GM18873 (cell line): ENCODE measurements around the gene FABP6.

Experiments used
- ATAC-seq: cut with Tn5 transposase; IDR thresholded peaks from one replicate; pipeline ENCODE4 v1.9.1; 2021; ENCODE audit warnings: mild to moderate bottlenecking, moderate library complexity, moderate number of reproducible peaks; ENCODE audit not compliant: unreplicated experiment, low FRiP score

Gene FABP6

DNA sequence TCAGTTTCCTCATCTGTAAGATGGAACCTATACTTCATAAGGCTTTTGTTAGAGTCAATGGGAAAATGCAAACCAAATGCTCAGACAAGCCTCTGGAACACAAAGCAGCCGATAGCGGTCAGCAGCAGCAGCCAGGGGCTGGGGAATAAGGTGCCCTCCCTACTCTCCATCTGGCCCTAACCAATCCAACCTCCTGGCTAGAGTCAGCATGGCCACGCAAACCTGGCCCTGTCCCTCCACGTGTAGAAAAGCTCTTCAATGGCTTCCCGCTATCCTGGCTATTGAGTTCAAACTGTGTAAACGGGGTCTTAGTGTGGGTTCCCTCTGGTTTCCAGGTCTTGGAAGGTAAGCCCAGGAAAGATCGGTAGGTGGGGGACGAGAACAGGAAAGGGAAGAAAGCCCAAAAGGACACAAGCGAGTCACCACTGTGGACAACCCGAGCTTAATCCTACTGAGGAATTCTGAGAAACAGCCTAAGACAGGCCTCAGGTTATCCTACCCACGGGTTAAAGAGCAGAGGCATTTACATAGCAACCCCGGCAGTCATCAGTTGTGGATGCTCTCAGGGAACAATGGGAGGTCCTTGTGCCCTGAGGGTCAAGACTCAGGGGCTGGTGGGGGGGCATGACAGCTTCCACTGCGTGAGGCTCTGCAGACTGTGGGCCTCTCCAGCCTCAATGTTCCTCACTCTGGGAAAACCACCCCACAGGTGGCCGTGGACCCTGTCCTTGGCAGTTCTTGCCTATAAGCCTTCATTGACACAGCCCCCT lies 30.9 kb downstream of the FABP6 start:
- no peak for ATAC-seq

DNA sequence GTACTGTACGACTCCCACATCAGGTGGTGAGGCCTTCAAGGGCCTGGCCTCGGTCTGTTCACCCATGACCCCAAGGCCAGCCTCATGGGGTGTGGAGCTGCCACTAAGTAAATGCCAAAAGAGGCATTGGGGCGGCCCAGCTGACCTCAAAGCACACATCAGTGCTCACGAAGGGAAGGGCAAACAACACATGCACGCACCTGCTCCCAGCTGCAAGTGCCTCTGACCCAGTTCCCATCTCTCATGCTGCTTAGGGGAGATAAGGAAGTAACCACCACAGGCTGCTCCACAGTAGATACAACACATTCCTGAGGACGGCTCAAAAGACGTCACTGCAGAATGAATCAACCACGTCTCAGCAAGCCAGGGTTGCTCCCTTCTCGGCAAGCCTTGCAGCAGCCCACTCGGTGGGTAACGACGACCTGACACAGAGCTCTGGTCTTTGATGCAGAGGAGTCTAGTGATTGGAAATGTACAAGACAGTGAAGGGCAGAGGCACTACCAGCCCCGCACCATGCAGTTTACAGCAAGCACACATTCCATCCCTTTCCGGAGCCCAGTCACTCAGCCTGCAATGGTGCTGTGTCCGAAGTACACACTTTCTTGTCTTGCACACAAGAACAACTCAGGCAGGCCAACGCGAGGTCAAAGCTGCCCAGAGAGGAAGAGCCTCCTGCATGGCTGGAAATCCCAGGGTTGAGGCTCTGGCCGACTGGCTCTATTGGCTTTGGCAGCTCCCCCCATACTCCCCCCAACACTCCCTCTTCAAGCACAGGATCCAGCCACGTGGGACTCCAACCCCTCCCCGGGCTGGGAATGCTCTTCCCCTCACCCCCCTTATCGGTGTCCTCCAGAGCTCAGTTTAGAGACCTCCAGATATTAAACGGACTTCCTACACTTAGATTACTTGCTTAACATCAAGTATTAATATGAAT lies 31.8 kb downstream of the FABP6 start:
- ATAC-seq, result no peak

GRCh38 chr5:160262151-160263074 lies 33.1 kb downstream of the FABP6 start:
- ATAC-seq, result no peak

- ATAC-seq, result no peak
These were observed 34.1 kb downstream of the FABP6 start for GRCh38 chr5:160263326-160263855.

DNA sequence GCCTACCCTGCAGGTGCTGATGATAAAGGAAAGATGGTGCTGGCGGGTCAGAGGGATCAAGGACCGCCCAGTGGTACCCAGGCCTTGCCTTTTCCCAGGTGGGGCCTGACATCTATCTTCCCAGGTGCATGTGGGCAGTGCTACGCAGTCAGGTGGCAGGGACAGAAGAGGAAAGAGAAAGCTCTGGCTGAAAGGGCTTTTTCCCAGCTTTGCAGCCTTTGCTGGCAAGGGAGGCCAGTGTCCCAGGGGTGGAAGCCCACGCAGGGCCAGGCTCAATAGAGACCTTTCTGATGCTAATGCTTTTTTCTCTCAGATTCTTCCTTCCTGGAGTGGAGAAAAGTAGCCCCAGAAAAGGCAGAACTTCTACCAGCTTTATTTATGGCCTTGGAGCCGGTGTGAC lies 36.7 kb downstream of the FABP6 start:
- no peak for ATAC-seq

- no peak for ATAC-seq
These were observed 37.5 kb downstream of the FABP6 start for GRCh38 chr5:160266752-160267345.

GRCh38 chr5:160268121-160268520 lies 38.8 kb downstream of the FABP6 start:
- no peak for ATAC-seq

DNA sequence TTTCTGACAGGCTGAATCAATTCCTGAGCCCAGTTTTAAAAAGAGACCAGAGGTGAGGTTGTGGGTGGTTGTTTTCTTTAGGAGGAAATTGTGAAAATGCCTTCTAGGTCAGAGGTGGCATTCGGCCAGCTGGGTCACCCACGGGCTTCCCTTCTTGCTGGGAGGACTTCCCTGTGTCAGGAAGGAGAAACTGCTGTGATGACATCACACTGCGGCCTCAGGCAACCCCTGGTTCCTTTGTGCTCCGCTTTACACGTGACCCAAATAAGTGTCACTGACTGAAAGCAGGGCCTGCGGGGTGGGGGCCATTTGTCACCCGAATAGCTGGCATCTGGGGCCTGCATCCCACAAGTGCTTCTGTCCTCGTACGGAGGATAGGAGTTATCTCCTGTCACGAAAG lies 39.7 kb downstream of the FABP6 start:
- no peak for ATAC-seq

DNA sequence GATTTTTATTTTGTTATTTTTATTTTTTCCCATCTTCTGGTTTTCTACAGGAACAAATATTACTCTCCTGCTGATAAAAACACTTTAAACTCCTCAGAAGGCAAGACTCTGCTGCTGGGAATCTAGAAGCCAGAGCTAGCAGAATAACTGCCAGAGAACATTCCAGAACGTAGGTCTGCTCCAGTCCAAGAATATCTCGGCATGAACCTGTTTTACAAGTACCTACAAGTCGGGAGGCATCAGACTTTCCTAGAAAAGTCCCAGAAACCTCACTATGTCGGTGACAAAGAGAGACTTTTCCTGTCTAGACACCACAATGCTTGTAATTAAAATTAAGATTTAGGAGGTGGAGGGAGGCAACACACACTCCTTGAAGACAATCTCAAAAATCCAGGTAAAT lies 41.4 kb downstream of the FABP6 start:
- no peak for ATAC-seq

DNA sequence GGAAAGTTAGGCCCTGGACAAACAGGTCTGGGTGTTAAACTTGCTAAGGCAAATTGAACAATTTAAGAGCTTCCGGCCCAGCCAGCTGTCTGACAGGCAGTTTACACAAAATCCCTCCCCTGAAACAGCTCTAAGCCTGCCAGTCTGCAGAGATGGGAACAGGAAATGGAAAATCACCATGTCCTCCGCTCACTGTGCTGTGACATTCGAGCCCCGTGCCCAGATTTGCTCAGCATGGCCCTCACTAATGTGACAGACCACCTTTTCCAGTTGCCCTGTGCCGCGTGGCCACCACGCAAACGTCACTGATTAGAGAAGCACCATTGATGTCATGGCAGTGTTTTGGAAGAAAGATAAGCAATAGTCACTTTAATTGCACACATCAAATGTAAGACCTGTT lies 42.1 kb downstream of the FABP6 start:
- ATAC-seq, result no peak

DNA sequence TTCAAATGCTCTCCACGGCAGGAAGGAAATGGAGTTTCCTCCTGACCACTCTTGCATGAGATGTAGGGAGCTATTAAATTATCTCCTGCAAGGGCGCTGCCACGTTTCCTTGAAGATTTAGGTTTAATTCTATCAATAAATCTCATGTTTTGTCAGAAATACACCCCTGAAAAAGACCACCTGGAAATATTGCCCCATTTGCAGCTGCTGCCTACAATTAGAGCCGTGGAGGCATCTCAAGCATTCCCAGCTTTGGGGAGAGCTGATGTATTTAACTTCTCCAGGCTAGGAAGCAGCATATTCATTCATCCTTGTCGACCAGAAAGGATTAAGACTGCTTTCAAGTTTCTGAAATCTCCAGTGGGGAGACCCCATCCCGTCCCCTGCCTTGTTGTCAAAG lies 42.5 kb downstream of the FABP6 start:
- no peak for ATAC-seq

- ATAC-seq, result no peak
These were observed 43.0 kb downstream of the FABP6 start for GRCh38 chr5:160272264-160272663.

- ATAC-seq, result no peak
These were observed 43.6 kb downstream of the FABP6 start for GRCh38 chr5:160272889-160273288.

DNA sequence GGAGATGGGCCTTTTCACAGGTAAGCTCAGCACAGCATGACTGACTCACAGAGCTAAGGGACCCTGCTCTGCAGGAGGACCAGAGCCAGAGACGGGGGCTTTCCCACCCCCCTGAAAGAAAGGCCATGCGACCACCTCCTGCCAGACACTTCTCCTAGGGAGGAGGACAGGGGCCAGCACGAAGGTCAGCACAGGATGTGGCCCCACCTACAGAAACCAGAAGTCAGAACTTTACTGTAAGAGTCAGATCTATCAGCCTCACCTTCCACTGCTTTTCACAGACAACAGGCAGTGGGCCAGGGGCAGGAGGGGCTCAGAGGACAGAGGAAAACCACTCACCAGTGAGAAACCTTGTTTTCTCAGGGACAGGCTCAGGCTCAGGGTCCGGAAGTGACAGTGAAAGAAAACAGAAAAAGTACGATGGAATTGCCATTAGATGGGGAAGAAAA lies 45.2 kb downstream of the FABP6 start:
- no peak for ATAC-seq

GRCh38 chr5:160278343-160278742 lies 49.0 kb downstream of the FABP6 start:
- no peak for ATAC-seq

- no peak for ATAC-seq
These were observed 51.2 kb downstream of the FABP6 start for GRCh38 chr5:160280384-160281095.

GRCh38 chr5:160281275-160281674 lies 52.0 kb downstream of the FABP6 start:
- ATAC-seq, result no peak

- no peak for ATAC-seq
These were observed 55.1 kb downstream of the FABP6 start for GRCh38 chr5:160284291-160284873.

GRCh38 chr5:160285316-160285715 lies 56.0 kb downstream of the FABP6 start:
- ATAC-seq, result no peak
